Measurements from ENCODE around the gene MTMR10. TPM values are rescaled to one million over a fixed set of nuclear protein-coding genes. Genes with fewer than 3 reads are reported as not detected.
A peak's percentile ranks its signal among the peaks of the same experiment; 100 is the strongest.

The MTMR10 gene
- total RNA-seq, 1 donor from 2014 or later: 34.8 TPM

GRCh38 chr15:30927148-30927761, 64.2 kb downstream of the MTMR10 start:
- no peak for ATAC-seq
- intact Hi-C loops (cut with micrococcal nuclease): no loop called here
- DNase-seq: no peak

- no peak for DNase-seq
- ATAC-seq: no peak
- intact Hi-C loops (cut with micrococcal nuclease): no loop called here
These were observed 65.3 kb downstream of the MTMR10 start for GRCh38 chr15:30926161-30926560.

GRCh38 chr15:30925686-30926085, 65.7 kb downstream of the MTMR10 start:
- intact Hi-C loops (cut with micrococcal nuclease): no loop called here
- ATAC-seq: no peak
- no peak for DNase-seq

GRCh38 chr15:30924353-30924752, 67.1 kb downstream of the MTMR10 start:
- ATAC-seq (no peak), DNase-seq (no peak)
- intact Hi-C loops (cut with micrococcal nuclease): no loop called here

- ATAC-seq: peak; percentile 87
- peak; percentile 79 for DNase-seq
- intact Hi-C loops (cut with micrococcal nuclease): no loop called here
These were observed 68.0 kb downstream of the MTMR10 start for GRCh38 chr15:30923429-30923828.

DNA sequence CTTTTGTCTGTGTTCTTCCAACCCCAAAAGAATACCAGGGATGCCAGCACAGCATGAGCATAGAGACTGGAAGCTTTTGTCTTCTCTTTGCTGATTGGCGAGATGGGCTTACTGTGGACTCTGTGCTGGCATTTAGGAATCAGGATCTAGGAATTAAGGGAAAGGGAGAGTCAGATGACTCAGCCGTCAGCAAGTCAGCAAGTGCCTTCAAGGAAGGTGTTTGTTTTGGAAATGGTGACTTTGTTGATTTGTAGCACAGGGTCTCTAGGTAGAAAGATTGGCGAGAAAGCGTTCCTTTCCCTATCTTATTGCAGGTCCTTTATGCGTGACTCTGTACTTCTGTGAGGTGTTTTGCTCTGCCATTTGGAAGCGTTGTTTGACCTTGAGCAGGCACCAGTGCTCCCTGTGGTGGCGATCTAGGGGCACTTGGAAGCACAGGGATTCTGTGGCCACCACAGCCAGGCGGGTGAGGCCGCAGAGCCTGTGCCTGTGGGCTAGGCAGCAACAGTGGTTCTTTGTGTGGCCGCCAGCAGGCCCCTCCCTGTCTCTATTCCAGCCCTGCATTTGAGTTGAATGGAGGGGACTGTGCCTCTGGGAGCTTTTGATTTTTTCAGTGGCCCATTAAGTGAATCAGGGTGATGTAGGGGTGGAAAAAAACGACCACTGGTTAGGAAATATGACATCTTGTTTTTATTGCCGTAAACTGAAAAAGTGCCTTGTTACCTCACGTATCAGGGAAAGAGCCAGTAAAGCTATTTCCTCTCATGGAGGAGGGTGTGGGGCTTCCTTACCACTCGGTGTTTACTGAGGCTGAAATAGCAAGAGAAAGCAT, 68.7 kb downstream of the MTMR10 start:
- intact Hi-C loops (cut with micrococcal nuclease): no loop called here
- DNase-seq (peak; percentile 40), ATAC-seq (peak; percentile 53)

- peak; percentile 92 for ATAC-seq
These were observed 69.5 kb downstream of the MTMR10 start for GRCh38 chr15:30921781-30922479.

DNA sequence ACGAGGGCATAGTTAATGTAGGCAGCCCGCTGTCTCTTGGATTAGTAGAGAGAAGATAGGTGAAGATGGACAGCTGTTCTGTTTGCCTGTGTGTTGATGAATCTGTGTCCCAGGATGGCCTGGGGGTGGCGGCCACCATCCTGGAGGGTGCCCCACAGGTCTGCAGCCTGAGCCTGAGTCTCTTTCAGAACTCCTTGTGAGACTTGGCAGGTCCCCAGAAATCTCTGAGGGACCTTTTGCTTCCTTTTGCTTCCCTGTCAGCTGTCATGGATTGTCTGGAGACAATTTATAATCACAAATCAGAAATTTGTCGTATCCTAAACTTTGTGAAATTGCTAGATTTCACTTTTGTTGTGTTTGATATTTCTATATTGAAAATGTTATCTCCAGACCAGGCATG, 70.3 kb downstream of the MTMR10 start:
- ATAC-seq (no peak), DNase-seq (no peak)
- intact Hi-C loops (cut with micrococcal nuclease): no loop called here

More at GRCh38 chr15:30921781-30922479, 69.5 kb downstream of the MTMR10 start:
- intact Hi-C loops (cut with micrococcal nuclease): no loop called here
- DNase-seq: peak; percentile 83

DNA sequence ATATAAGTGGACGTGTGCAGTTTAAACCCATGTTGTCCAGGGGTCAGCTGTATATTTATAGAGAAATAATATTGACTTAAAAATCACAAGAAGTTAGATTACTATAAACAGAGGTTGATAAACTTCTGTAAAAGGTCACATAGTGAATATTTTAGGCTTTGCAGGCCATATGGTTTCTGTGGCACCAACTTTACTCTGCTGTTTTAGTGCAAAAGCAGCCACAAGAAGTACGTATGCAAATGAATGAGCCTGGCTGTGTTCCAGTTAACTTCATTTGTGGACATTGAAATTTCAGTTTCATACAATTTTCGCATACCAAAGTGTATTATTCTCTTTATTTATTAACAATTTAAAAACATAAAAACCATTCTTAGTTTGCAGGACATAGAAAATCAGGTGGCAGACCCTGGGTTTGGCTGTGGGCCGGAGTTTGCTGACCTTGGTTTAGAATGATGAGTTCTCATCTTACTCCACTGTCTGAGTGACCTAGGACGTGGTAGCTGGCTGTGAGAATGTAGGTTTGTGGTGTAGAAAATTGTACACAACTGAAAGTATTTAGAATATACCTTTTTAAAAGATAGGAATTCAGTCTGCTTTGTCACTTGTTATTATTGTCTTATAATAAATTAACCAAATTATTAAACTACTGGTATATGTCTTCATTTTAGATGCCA, 71.4 kb downstream of the MTMR10 start:
- DNase-seq (no peak), ATAC-seq (no peak)
- intact Hi-C loops (cut with micrococcal nuclease): loop anchor here (10.0 kb wide), 1 partner anchor 45 kb away; no protein-coding TSS in a partner anchor

DNA sequence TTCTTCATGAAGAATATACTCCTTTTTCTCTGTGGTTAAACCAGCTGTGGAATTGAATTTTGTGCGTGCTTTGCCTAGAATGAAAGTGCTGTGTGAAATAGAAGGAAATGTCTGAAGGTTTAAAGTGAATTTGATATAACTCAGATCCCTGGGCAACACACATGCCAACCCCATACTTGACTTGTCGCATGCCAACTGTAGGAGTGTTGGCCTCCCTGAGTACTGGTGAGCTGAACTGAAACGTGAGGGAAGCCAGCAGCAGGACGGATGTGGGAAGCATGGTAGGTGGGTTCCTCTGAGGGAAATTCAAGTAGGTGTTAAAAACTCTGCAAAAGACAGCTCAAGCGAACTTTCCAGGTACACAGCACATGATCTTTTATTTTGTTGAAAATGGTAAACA, 73.1 kb downstream of the MTMR10 start:
- intact Hi-C loops (cut with micrococcal nuclease): loop anchor here (10.0 kb wide), 1 partner anchor 46 kb away; no protein-coding TSS in a partner anchor
- ATAC-seq: peak; percentile 39

DNA sequence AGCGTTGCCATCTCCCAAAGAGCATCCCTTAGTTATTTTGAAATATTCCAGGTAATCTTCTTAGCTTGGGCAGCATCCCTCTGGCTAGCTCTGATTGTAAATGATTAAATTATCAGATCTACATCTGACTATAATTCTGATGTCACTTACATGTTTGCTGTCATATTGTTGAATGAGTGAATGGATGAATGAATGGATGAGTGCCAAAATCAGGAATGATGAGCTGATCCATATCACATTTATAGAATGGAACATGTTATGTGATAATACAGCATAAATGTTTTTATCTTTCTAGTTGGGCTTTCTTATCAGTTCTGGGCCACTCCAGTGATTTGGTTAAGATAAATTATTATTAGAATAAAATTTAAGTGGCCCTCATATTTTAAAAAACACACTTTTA, 73.8 kb downstream of the MTMR10 start:
- DNase-seq (no peak), ATAC-seq (no peak)
- intact Hi-C loops (cut with micrococcal nuclease): loop anchor here (10.0 kb wide), 1 partner anchor 47 kb away; no protein-coding TSS in a partner anchor

More for the DNA sequence above, 73.1 kb downstream of the MTMR10 start:
- DNase-seq: no peak

GRCh38 chr15:30917013-30917412, 74.4 kb downstream of the MTMR10 start:
- DNase-seq (no peak), ATAC-seq (no peak)
- intact Hi-C loops (cut with micrococcal nuclease): loop anchor here (10.0 kb wide), 1 partner anchor 48 kb away; no protein-coding TSS in a partner anchor

GRCh38 chr15:30913761-30914160, 77.7 kb downstream of the MTMR10 start:
- intact Hi-C loops (cut with micrococcal nuclease): loop anchor here (10.0 kb wide), 1 partner anchor 51 kb away; no protein-coding TSS in a partner anchor
- no peak for DNase-seq
- ATAC-seq: no peak

- intact Hi-C loops (cut with micrococcal nuclease): no loop called here
- DNase-seq (no peak), ATAC-seq (no peak)
These were observed 85.1 kb downstream of the MTMR10 start for GRCh38 chr15:30906366-30906765.

DNA sequence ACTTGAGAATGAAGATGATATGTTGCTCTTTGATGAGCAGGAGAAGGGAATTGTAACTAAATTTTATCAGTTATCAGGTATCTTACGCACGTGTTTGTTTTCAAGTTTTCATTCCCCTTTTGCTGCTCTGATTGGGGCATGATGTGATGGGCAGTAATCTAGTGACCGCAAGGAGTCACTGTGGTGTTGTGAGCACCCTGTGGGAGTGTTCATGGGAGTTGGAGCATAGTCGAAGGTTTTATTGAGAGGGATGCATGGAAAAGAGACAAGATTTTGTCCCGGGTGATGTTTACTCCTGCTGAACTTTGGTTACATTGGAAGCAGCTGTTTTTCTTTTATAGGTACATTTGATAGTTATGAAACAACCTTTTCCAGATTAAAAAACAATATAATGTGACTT, 85.6 kb downstream of the MTMR10 start:
- ATAC-seq (no peak), DNase-seq (no peak)
- intact Hi-C loops (cut with micrococcal nuclease): no loop called here

DNA sequence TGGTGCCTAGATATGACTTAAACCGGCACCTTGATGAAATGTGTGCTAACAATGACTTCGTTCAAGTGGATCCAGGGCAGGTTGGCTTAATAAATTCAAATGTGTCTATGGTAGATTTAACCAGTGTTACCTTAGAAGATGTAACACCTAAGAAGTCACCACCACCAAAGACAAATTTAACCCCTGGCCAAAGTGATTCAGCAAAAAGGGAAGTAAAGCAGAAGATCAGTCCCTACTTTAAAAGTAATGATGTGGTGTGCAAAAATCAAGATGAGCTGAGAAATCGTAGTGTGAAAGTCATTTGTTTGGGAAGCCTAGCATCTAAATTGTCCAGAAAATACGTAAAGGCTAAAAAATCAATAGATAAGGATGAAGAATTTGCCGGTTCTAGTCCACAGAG, 86.6 kb downstream of the MTMR10 start:
- intact Hi-C loops (cut with micrococcal nuclease): no loop called here
- no peak for DNase-seq
- no peak for ATAC-seq

DNA sequence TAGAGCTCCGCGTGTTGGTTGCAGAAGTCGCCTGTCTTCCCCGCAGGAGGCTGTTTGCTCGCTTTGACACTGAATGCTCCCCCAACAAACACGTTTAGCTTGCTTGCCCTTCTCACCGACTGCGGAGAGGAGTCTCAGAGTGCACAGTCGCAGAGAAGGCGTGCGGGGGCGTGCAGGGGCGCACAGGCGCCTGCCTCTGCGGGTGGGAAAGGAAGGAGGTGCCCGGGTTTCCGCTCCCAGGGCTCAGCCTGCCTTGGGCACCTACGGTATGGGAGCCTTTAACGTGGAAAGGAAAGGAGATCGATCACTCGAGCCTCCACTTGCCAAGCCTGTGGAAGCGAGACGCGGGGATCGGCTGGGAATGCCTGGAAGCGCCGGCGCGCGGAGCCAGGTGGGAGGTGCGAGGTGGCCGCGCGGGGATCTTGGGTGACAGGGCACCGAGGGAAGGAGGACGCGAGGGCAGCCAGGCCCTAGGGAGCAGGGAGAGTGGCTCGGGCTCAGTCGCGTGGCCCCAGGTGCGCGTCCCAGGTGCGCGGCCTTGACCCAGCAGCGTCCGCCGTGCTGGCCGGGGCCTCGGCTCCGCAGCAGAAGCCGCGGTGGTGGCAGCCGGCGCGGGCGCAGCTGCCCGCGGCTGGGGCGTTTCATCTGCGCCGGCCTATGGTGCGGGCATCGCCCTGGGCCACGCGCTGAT, 87.8 kb downstream of the MTMR10 start, which contains the start of gene FAN1:
FAN1 (plus strand) TSS at position 419 of the 691 bp plus-strand sequence. CDS start 749 bp downstream, outside the sequence.
- DNase-seq (peak; percentile 92), ATAC-seq (peak; percentile 99)
- intact Hi-C loops (cut with micrococcal nuclease): no loop called here

- intact Hi-C loops (cut with micrococcal nuclease): no loop called here
- ATAC-seq: no peak
These were observed 89.5 kb downstream of the MTMR10 start for GRCh38 chr15:30901889-30902288.

DNA sequence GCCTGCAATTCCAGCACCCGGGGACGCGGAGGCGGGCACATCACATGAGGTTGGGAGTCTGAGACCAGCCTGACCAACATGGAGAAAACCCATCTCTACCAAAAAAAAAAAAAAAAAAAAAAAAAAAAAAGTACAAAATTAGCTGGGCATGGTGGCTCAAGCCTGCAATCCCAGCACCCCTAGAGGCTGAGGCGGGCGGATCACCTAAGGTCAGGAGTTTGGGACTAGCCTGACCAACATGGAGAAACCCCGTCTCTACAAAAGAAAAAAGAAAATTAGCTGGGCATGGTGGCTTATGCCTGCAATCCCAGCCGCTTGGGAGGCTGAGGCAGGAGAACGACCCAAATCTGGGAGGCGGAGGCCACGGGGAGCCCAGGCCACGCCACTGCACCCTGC, 95.2 kb downstream of the MTMR10 start:
- ATAC-seq: no peak
- intact Hi-C loops (cut with micrococcal nuclease): no loop called here

More at GRCh38 chr15:30901889-30902288, 89.5 kb downstream of the MTMR10 start:
- no peak for DNase-seq

More for the DNA sequence above, 95.2 kb downstream of the MTMR10 start:
- no peak for DNase-seq

All from left ventricle myocardium superior (tissue), 1 donor.